Mononuclear cell (primary cell): ENCODE results near the gene SLC27A6. TPM values are rescaled to one million over a fixed set of nuclear protein-coding genes. Genes with fewer than 3 reads are reported as not detected.

Experiments used
- H3K27me3 ChIP-seq: 2 replicates; pipeline ENCODE4 v1.6.0; 2011; ENCODE audit warnings: low read length, control low read depth; ENCODE audit not compliant: insufficient read depth
- H3K4me1 ChIP-seq: 2 replicates; pipeline ENCODE4 v1.5.1; 2011; ENCODE audit warnings: mild to moderate bottlenecking, low read length, control low read depth; ENCODE audit not compliant: insufficient read depth
- H3K4me3 ChIP-seq: 2 replicates; pipeline ENCODE4 v1.5.1; 2011; ENCODE audit warnings: mild to moderate bottlenecking, low read length, moderate library complexity
- H3K9me3 ChIP-seq: 2 replicates; pipeline ENCODE4 v1.5.1; 2011; ENCODE audit warnings: low read depth, mild to moderate bottlenecking, control low read depth, low read length
- total RNA-seq: library from RNA; depleted of rRNA; stranded (reverse); fragments of >200 nt; gene quantifications from one replicate; pipeline ENCODE4 v1.2.3, GENCODE V29; 2012

The SLC27A6 gene
- total RNA-seq, 1 donor = not detected

GRCh38 chr5:128966846-128967245, 1.6 kb downstream of the SLC27A6 start:
- Histone ChIP-seq H3K4me3 (no peak overlapping the region), H3K4me1 (no peaks in the 10 kb centered on the region), H3K27me3 (peaks cover 9% of the 10 kb centered on the region), H3K9me3 (no peaks in the 10 kb centered on the region)

- Histone ChIP-seq H3K9me3 (no peaks in the 10 kb centered on the region), H3K27me3 (no peaks in the 10 kb centered on the region), H3K4me1 (no peaks in the 10 kb centered on the region), H3K4me3 (no peak overlapping the region)
Observed at GRCh38 chr5:128973244-128973643, 8.0 kb downstream of the SLC27A6 start.

GRCh38 chr5:128974567-128974966, 9.3 kb downstream of the SLC27A6 start:
- H3K4me1 ChIP-seq = no peaks in the 10 kb centered on the region
- no peaks in the 10 kb centered on the region for H3K27me3 ChIP-seq
- no peaks in the 10 kb centered on the region for H3K9me3 ChIP-seq

GRCh38 chr5:128979761-128980160, 14.5 kb downstream of the SLC27A6 start:
- no peaks in the 10 kb centered on the region for H3K27me3 ChIP-seq
- H3K9me3 ChIP-seq = no peaks in the 10 kb centered on the region
- no peak overlapping the region for H3K4me3 ChIP-seq
- no peaks in the 10 kb centered on the region for H3K4me1 ChIP-seq

More at GRCh38 chr5:128974567-128974966, 9.3 kb downstream of the SLC27A6 start:
- no peak overlapping the region for H3K4me3 ChIP-seq

- Histone ChIP-seq H3K9me3 (no peaks in the 10 kb centered on the region), H3K27me3 (no peaks in the 10 kb centered on the region), H3K4me3 (no peak overlapping the region)
Observed at GRCh38 chr5:128980917-128981316, 15.6 kb downstream of the SLC27A6 start.

GRCh38 chr5:128984480-128984879, 19.2 kb downstream of the SLC27A6 start:
- Histone ChIP-seq H3K4me3 (no peak overlapping the region), H3K4me1 (no peaks in the 10 kb centered on the region), H3K27me3 (no peaks in the 10 kb centered on the region), H3K9me3 (no peaks in the 10 kb centered on the region)

More at GRCh38 chr5:128980917-128981316, 15.6 kb downstream of the SLC27A6 start:
- H3K4me1 ChIP-seq = no peaks in the 10 kb centered on the region

- Histone ChIP-seq H3K9me3 (no peaks in the 10 kb centered on the region), H3K27me3 (no peaks in the 10 kb centered on the region), H3K4me1 (no peaks in the 10 kb centered on the region), H3K4me3 (no peak overlapping the region)
Observed at GRCh38 chr5:128988476-128988875, 23.2 kb downstream of the SLC27A6 start.

GRCh38 chr5:129001841-129002526, 36.7 kb downstream of the SLC27A6 start:
- H3K4me1 ChIP-seq = no peaks in the 10 kb centered on the region
- H3K9me3 ChIP-seq = no peaks in the 10 kb centered on the region
- H3K4me3 ChIP-seq = no peak overlapping the region
- H3K27me3 ChIP-seq = no peaks in the 10 kb centered on the region

- H3K4me3 ChIP-seq = no peak overlapping the region
- no peaks in the 10 kb centered on the region for H3K4me1 ChIP-seq
- H3K27me3 ChIP-seq = no peaks in the 10 kb centered on the region
- no peaks in the 10 kb centered on the region for H3K9me3 ChIP-seq
Observed at GRCh38 chr5:129002527-129002842, 37.2 kb downstream of the SLC27A6 start.

- Histone ChIP-seq H3K4me3 (no peak overlapping the region), H3K9me3 (no peaks in the 10 kb centered on the region), H3K4me1 (no peaks in the 10 kb centered on the region), H3K27me3 (no peaks in the 10 kb centered on the region)
Observed at GRCh38 chr5:129003232-129003631, 37.9 kb downstream of the SLC27A6 start.

- no peak overlapping the region for H3K4me3 ChIP-seq
- no peaks in the 10 kb centered on the region for H3K4me1 ChIP-seq
- H3K9me3 ChIP-seq = no peaks in the 10 kb centered on the region
- H3K27me3 ChIP-seq = no peaks in the 10 kb centered on the region
Observed at GRCh38 chr5:129014185-129014584, 48.9 kb downstream of the SLC27A6 start.

GRCh38 chr5:129018837-129019236, 53.5 kb downstream of the SLC27A6 start:
- Histone ChIP-seq H3K27me3 (no peaks in the 10 kb centered on the region), H3K4me1 (no peaks in the 10 kb centered on the region)

GRCh38 chr5:129019401-129019908, 54.2 kb downstream of the SLC27A6 start:
- H3K4me1 ChIP-seq = no peaks in the 10 kb centered on the region
- no peak overlapping the region for H3K4me3 ChIP-seq
- H3K9me3 ChIP-seq = no peaks in the 10 kb centered on the region
- no peaks in the 10 kb centered on the region for H3K27me3 ChIP-seq

More at GRCh38 chr5:129018837-129019236, 53.5 kb downstream of the SLC27A6 start:
- no peak overlapping the region for H3K4me3 ChIP-seq
- H3K9me3 ChIP-seq = no peaks in the 10 kb centered on the region

GRCh38 chr5:129020683-129021082, 55.4 kb downstream of the SLC27A6 start:
- H3K9me3 ChIP-seq = no peaks in the 10 kb centered on the region
- H3K4me1 ChIP-seq = no peaks in the 10 kb centered on the region
- H3K4me3 ChIP-seq = no peak overlapping the region
- no peaks in the 10 kb centered on the region for H3K27me3 ChIP-seq

- no peaks in the 10 kb centered on the region for H3K9me3 ChIP-seq
- no peaks in the 10 kb centered on the region for H3K27me3 ChIP-seq
- H3K4me1 ChIP-seq = no peaks in the 10 kb centered on the region
- no peak overlapping the region for H3K4me3 ChIP-seq
Observed at GRCh38 chr5:129021744-129022143, 56.5 kb downstream of the SLC27A6 start.

- H3K4me1 ChIP-seq = no peaks in the 10 kb centered on the region
- H3K27me3 ChIP-seq = no peaks in the 10 kb centered on the region
- no peaks in the 10 kb centered on the region for H3K9me3 ChIP-seq
- no peak overlapping the region for H3K4me3 ChIP-seq
Observed at GRCh38 chr5:129022599-129022998, 57.3 kb downstream of the SLC27A6 start.
